ENCODE results near the gene GLRX2. TPM values are rescaled to one million over a fixed set of nuclear protein-coding genes. Genes with fewer than 3 reads are reported as not detected.

The GLRX2 gene
- total RNA-seq, 2 donors from 2014 or later, result 6.5 to 13.6 TPM

- intact Hi-C loops (cut with DNase I), result no loop called here
- Histone ChIP-seq H3K36me3 (no peaks in the 10 kb centered on the region), H3K4me3 (no peak overlapping the region), H3K27me3 (replicated peaks; ENCODE audit: insufficient read depth) (no peaks in the 10 kb centered on the region), H3K4me1 (replicated peaks) (no peaks in the 10 kb centered on the region), H3K9me3 (no peaks in the 10 kb centered on the region), H3K27ac (no peak overlapping the region)
- DNase-seq (ENCODE audit: low spot score), result no peak
- 62% methylated on average over 2 of the region's 2 CpGs for WGBS
- no peak for TF ChIP-seq CTCF (IDR thresholded peaks at IDR 0.05)
Observed at GRCh38 chr1:193070386-193070753, 34.8 kb downstream of the GLRX2 start.

- 77% methylated on average over 4 of the region's 4 CpGs for WGBS
- no peaks in the 10 kb centered on the region for H3K36me3 ChIP-seq
- intact Hi-C loops (cut with DNase I), result no loop called here
Observed at GRCh38 chr1:193069748-193070385, 35.3 kb downstream of the GLRX2 start.

GRCh38 chr1:193068013-193068412 lies 37.2 kb downstream of the GLRX2 start:
- TF ChIP-seq POLR2A (IDR thresholded peaks at IDR 0.05), result no peak
- TF ChIP-seq POLR2AphosphoS5 (IDR thresholded peaks at IDR 0.05), result no peak
- no peak for TF ChIP-seq CTCF (IDR thresholded peaks at IDR 0.05)
- no peak for DNase-seq (ENCODE audit: low spot score)
- Histone ChIP-seq H3K4me3 (no peak overlapping the region), H3K4me1 (replicated peaks) (no peaks in the 10 kb centered on the region), H3K27me3 (replicated peaks; ENCODE audit: insufficient read depth) (no peaks in the 10 kb centered on the region), H3K27ac (no peak overlapping the region), H3K9me3 (no peaks in the 10 kb centered on the region), H3K36me3 (no peaks in the 10 kb centered on the region)
- intact Hi-C loops (cut with DNase I), result no loop called here

More at GRCh38 chr1:193069748-193070385, 35.3 kb downstream of the GLRX2 start:
- no peaks in the 10 kb centered on the region for H3K4me1 ChIP-seq (replicated peaks)
- no peak overlapping the region for H3K4me3 ChIP-seq
- no peaks in the 10 kb centered on the region for H3K9me3 ChIP-seq
- DNase-seq (ENCODE audit: low spot score), result no peak
- H3K27me3 ChIP-seq (replicated peaks; ENCODE audit: insufficient read depth), result no peaks in the 10 kb centered on the region
- TF ChIP-seq CTCF (IDR thresholded peaks at IDR 0.05), result no peak
- TF ChIP-seq POLR2AphosphoS5 (IDR thresholded peaks at IDR 0.05), result no peak
- TF ChIP-seq POLR2A (IDR thresholded peaks at IDR 0.05), result no peak
- H3K27ac ChIP-seq, result no peak overlapping the region

- no peaks in the 10 kb centered on the region for H3K4me1 ChIP-seq (replicated peaks)
- no peak overlapping the region for H3K27ac ChIP-seq
- DNase-seq (ENCODE audit: low spot score), result no peak
- H3K27me3 ChIP-seq (replicated peaks; ENCODE audit: insufficient read depth), result no peaks in the 10 kb centered on the region
- no peaks in the 10 kb centered on the region for H3K36me3 ChIP-seq
- 77% methylated on average over 4 of the region's 4 CpGs for WGBS
- no peaks in the 10 kb centered on the region for H3K9me3 ChIP-seq
- no peak for TF ChIP-seq POLR2AphosphoS5 (IDR thresholded peaks at IDR 0.05)
- no peak for TF ChIP-seq CTCF (IDR thresholded peaks at IDR 0.05)
- no peak for TF ChIP-seq POLR2A (IDR thresholded peaks at IDR 0.05)
- no peak overlapping the region for H3K4me3 ChIP-seq
- intact Hi-C loops (cut with DNase I), result no loop called here
Observed at GRCh38 chr1:193066606-193067005, 38.6 kb downstream of the GLRX2 start.

- intact Hi-C loops (cut with DNase I), result no loop called here
- Histone ChIP-seq H3K4me3 (no peak overlapping the region), H3K9me3 (no peaks in the 10 kb centered on the region), H3K36me3 (no peaks in the 10 kb centered on the region), H3K27me3 (replicated peaks; ENCODE audit: insufficient read depth) (no peaks in the 10 kb centered on the region), H3K27ac (no peak overlapping the region), H3K4me1 (replicated peaks) (no peaks in the 10 kb centered on the region)
- TF ChIP-seq POLR2A (IDR thresholded peaks at IDR 0.05) (no peak), POLR2AphosphoS5 (IDR thresholded peaks at IDR 0.05) (no peak), CTCF (IDR thresholded peaks at IDR 0.05) (no peak)
- no peak for DNase-seq (ENCODE audit: low spot score)
Observed at GRCh38 chr1:193065954-193066353, 39.3 kb downstream of the GLRX2 start.

Measured in prostate gland (tissue), 2 donors.